KOPT-K1 (cell line): ENCODE results near the gene CPLX1.

Source experiments
- H3K27ac ChIP-seq: fragments of 200-600 bp; sonication (generic); 2 replicates; pipeline ENCODE4 v1.5.1; 2016; ENCODE audit warnings: antibody characterized with exemption, mild to moderate bottlenecking, low read depth, low read length; ENCODE audit not compliant: poor library complexity, severe bottlenecking
- H3K36me3 ChIP-seq: fragments of 200-600 bp; sonication (generic); 2 replicates; pipeline ENCODE4 v1.5.1; 2017; ENCODE audit warnings: antibody characterized with exemption, mild to moderate bottlenecking, low read length, moderate library complexity; ENCODE audit not compliant: insufficient read depth
- H3K9me3 ChIP-seq: fragments of 200-600 bp; sonication (generic); 2 replicates; pipeline ENCODE4 v1.5.1; 2017; ENCODE audit warnings: antibody characterized with exemption, low read length, mild to moderate bottlenecking; ENCODE audit not compliant: insufficient read depth, poor library complexity, severe bottlenecking

Gene CPLX1

GRCh38 chr4:860561-860960 lies 34.6 kb upstream of the CPLX1 start:
- Histone ChIP-seq H3K36me3 (peaks cover 98% of the 10 kb centered on the region), H3K9me3 (peaks cover 33% of the 10 kb centered on the region), H3K27ac (no peak overlapping the region)

- peaks cover 33% of the 10 kb centered on the region for H3K9me3 ChIP-seq
- H3K27ac ChIP-seq: no peak overlapping the region
- peaks cover 98% of the 10 kb centered on the region for H3K36me3 ChIP-seq
These were observed 33.6 kb upstream of the CPLX1 start for GRCh38 chr4:859496-859895.

GRCh38 chr4:858831-859451 lies 33.0 kb upstream of the CPLX1 start:
- peaks cover 33% of the 10 kb centered on the region for H3K9me3 ChIP-seq
- H3K36me3 ChIP-seq: peaks cover 98% of the 10 kb centered on the region
- no peak overlapping the region for H3K27ac ChIP-seq

GRCh38 chr4:858041-858481 lies 32.1 kb upstream of the CPLX1 start:
- no peak overlapping the region for H3K27ac ChIP-seq
- peaks cover 33% of the 10 kb centered on the region for H3K9me3 ChIP-seq
- H3K36me3 ChIP-seq: peaks cover 98% of the 10 kb centered on the region

GRCh38 chr4:857461-857860 lies 31.5 kb upstream of the CPLX1 start:
- Histone ChIP-seq H3K36me3 (peaks cover 97% of the 10 kb centered on the region), H3K27ac (no peak overlapping the region), H3K9me3 (peaks cover 33% of the 10 kb centered on the region)

- Histone ChIP-seq H3K27ac (no peak overlapping the region), H3K9me3 (peaks cover 33% of the 10 kb centered on the region), H3K36me3 (peaks cover 95% of the 10 kb centered on the region)
These were observed 30.4 kb upstream of the CPLX1 start for GRCh38 chr4:856225-856901.

- Histone ChIP-seq H3K27ac (no peak overlapping the region), H3K9me3 (peaks cover 33% of the 10 kb centered on the region), H3K36me3 (peaks cover 94% of the 10 kb centered on the region)
These were observed 29.9 kb upstream of the CPLX1 start for GRCh38 chr4:855880-856224.

- H3K36me3 ChIP-seq: peaks cover 94% of the 10 kb centered on the region
These were observed 28.4 kb upstream of the CPLX1 start for GRCh38 chr4:854356-854755.

GRCh38 chr4:853416-853781 lies 27.5 kb upstream of the CPLX1 start:
- peaks cover 25% of the 10 kb centered on the region for H3K9me3 ChIP-seq
- peaks cover 94% of the 10 kb centered on the region for H3K36me3 ChIP-seq
- no peak overlapping the region for H3K27ac ChIP-seq

More at GRCh38 chr4:854356-854755, 28.4 kb upstream of the CPLX1 start:
- peaks cover 32% of the 10 kb centered on the region for H3K9me3 ChIP-seq
- H3K27ac ChIP-seq: no peak overlapping the region

- Histone ChIP-seq H3K9me3 (peaks cover 10% of the 10 kb centered on the region), H3K36me3 (peaks cover 91% of the 10 kb centered on the region), H3K27ac (no peak overlapping the region)
These were observed 25.9 kb upstream of the CPLX1 start for GRCh38 chr4:851701-852430.

- H3K27ac ChIP-seq: no peak overlapping the region
- peaks cover 77% of the 10 kb centered on the region for H3K36me3 ChIP-seq
- H3K9me3 ChIP-seq: no peaks in the 10 kb centered on the region
These were observed 24.5 kb upstream of the CPLX1 start for GRCh38 chr4:850323-850945.

GRCh38 chr4:849478-850175 lies 23.7 kb upstream of the CPLX1 start:
- H3K9me3 ChIP-seq: peaks cover 3% of the 10 kb centered on the region
- peaks cover 73% of the 10 kb centered on the region for H3K36me3 ChIP-seq
- no peak overlapping the region for H3K27ac ChIP-seq

GRCh38 chr4:848803-849477 lies 23.0 kb upstream of the CPLX1 start:
- Histone ChIP-seq H3K9me3 (peaks cover 9% of the 10 kb centered on the region), H3K27ac (no peak overlapping the region), H3K36me3 (peaks cover 72% of the 10 kb centered on the region)

GRCh38 chr4:848307-848691 lies 22.4 kb upstream of the CPLX1 start:
- no peak overlapping the region for H3K27ac ChIP-seq

More at GRCh38 chr4:848307-848691, 22.4 kb upstream of the CPLX1 start:
- H3K36me3 ChIP-seq: peaks cover 70% of the 10 kb centered on the region
- H3K9me3 ChIP-seq: peaks cover 9% of the 10 kb centered on the region
